ENCODE data around the gene C11orf21.

- TF ChIP-seq MYC (IDR thresholded peaks at IDR 0.05; ENCODE audit: insufficient read depth, insufficient read length, insufficient replicate concordance, low read length, severe bottlenecking) (no peak), TCF12 (IDR thresholded peaks at IDR 0.05; ENCODE audit: low read depth, low read length) (no peak)
Measured at GRCh38 chr11:2328021-2328420, 26.3 kb upstream of the C11orf21 start.
